Gastrocnemius medialis (tissue), 4 donors: ENCODE measurements around the gene GARIN5A. TPM values are rescaled to one million over a fixed set of nuclear protein-coding genes. Genes with fewer than 3 reads are reported as not detected.

Source experiments
- ATAC-seq, 2 donors: fragments of 150-250 bp; one replicate each; pipeline ENCODE4 v1.9.1; 2016
- DNase-seq, 2 donors: peaks; one replicate each; pipeline ENCODE4 v3.0.0-alpha.2; 2019
- H3K27ac ChIP-seq, 4 donors: fragments of 200-600 bp; sonication (generic); 1 replicate in 1 of 4; 2 replicates in 3 of 4; pipeline ENCODE4 v1.5.1; 2016 to 2018; ENCODE audit warnings: mild to moderate bottlenecking in 2 of 4, moderate library complexity in 1 of 4
- H3K27me3 ChIP-seq, 3 donors: fragments of 200-600 bp; sonication (generic) in 2 of 3; 1 replicate in 1 of 3; 2 replicates in 2 of 3; pipeline versions ENCODE4 v1.5.1 to v1.6.0; 2016 to 2019; ENCODE audit warnings: mild to moderate bottlenecking in 1 of 3, moderate library complexity in 1 of 3
- H3K36me3 ChIP-seq, 2 donors: fragments of 200-600 bp; sonication (generic) in 1 of 2; one replicate each; pipeline ENCODE4 v1.5.1; 2017 to 2018
- H3K4me1 ChIP-seq, 2 donors: fragments of 200-600 bp; sonication (generic) in 1 of 2; one replicate each; pipeline ENCODE4 v1.5.1; 2016 to 2017; ENCODE audit warnings: mild to moderate bottlenecking in 2 of 2
- H3K4me3 ChIP-seq, 4 donors: fragments of 200-600 bp; sonication (generic) in 3 of 4; 1 replicate in 1 of 4; 2 replicates in 3 of 4; pipeline ENCODE4 v1.5.1; 2016 to 2019; ENCODE audit warnings: mild to moderate bottlenecking in 2 of 4
- H3K9me3 ChIP-seq, 3 donors: fragments of 200-600 bp; sonication (generic) in 2 of 3; 1 replicate in 1 of 3; 2 replicates in 2 of 3; pipeline ENCODE4 v1.5.1; 2016 to 2019
- POLR2A ChIP-seq, 2 donors: fragments of 450-650 bp; IDR thresholded peaks; one replicate each; pipeline ENCODE4 v1.6.1; 2017; ENCODE audit warnings: antibody characterized with exemption in 2 of 2, mild to moderate bottlenecking in 2 of 2, moderate library complexity in 2 of 2
- in situ Hi-C, 4 donors: fragments of 200-750 bp; cut with MboI; loops; one replicate each; pipeline versions ENCODE4 v1.15.0 to v1.8.0; 2017; ENCODE audit warnings: low sequenced_read_pairs in 4 of 4
- intact Hi-C: fragments of 100-400 bp; cut with DNase I; formaldehyde crosslinking; loops from one replicate; pipeline ENCODE4 v1.15.1; 2023; ENCODE audit warnings: low total_unique reads
- total RNA-seq, 4 donors: library from RNA; depleted of rRNA; stranded (reverse); fragments of >200 nt; gene quantifications; one replicate each; pipeline versions ENCODE4 v1.1.0 to v1.2.3, GENCODE V29; 2016
- TF ChIP-seq, protein P1 (sequence below), 5 experiments: fragments of 450-650 bp in 3 of 5; fragments of 200-600 bp in 2 of 5; sonication (generic) in 2 of 5; IDR thresholded peaks in 4 of 5; conservative IDR thresholded peaks in 1 of 5; 1 replicate in 4 of 5; 2 replicates in 1 of 5; pipeline ENCODE4 v1.5.1; 2016 to 2019; ENCODE audit warnings: antibody characterized with exemption in 5 of 5, mild to moderate bottlenecking in 3 of 5, moderate library complexity in 3 of 5

Gene GARIN5A
- total RNA-seq, 4 donors from 2014 or later = 1.2 to 11.0 (median 1.9) TPM; not detected in 1

DNA sequence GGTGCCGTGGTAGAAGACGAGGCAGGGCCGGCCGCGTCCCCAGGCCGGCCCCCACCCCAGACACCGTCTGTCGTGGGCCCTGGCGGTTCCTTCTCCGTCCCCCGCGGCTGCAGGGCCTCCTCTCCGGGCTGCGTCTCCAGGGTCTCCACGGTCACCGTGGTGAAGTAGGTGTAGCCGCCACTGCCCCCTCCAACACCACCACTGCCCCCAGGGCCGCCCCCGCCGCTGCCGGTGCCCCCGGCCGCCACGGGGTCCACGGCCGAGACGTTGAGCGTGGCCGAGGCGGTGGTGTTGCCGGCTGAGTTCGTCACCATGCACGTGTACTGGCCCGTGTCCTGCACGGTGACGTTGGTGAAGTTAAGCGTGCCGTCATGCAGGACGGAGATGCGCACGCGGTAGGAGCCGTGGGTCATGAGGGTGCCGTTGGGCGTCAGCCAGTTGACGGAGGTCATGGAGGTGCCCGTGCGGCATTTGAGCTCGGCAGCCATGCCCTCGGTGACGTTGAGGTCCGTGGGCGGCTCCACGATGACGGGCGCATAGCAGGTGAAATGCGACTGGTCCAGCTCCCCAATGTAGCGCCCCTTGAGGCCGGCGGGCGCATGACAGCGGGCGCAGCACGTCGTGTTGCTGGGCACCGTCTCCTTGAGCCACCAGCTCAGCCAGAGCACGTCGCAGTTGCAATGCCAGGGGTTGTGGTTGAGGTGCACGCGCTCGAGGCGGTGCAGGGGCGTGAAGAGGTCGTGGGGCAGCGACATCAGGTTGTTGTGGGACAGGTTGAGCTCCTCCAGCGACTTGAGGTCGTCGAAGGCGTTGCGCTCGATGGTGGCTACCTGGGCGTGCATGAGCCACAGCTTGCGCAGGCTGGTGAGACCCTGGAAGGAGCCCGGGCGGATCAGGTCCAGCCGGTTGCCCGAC lies 41.7 kb upstream of the GARIN5A start:
- no peaks in the 10 kb centered on the region for H3K36me3 ChIP-seq
- TF ChIP-seq POLR2A (IDR thresholded peaks at IDR 0.05) = no peak
- TF ChIP-seq, protein P1, sequence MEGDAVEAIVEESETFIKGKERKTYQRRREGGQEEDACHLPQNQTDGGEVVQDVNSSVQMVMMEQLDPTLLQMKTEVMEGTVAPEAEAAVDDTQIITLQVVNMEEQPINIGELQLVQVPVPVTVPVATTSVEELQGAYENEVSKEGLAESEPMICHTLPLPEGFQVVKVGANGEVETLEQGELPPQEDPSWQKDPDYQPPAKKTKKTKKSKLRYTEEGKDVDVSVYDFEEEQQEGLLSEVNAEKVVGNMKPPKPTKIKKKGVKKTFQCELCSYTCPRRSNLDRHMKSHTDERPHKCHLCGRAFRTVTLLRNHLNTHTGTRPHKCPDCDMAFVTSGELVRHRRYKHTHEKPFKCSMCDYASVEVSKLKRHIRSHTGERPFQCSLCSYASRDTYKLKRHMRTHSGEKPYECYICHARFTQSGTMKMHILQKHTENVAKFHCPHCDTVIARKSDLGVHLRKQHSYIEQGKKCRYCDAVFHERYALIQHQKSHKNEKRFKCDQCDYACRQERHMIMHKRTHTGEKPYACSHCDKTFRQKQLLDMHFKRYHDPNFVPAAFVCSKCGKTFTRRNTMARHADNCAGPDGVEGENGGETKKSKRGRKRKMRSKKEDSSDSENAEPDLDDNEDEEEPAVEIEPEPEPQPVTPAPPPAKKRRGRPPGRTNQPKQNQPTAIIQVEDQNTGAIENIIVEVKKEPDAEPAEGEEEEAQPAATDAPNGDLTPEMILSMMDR (IDR thresholded peaks at IDR 0.05 in 4 of 5, conservative IDR thresholded peaks at IDR 0.05 in 1 of 5) = no peak
- H3K4me1 ChIP-seq = no peaks in the 10 kb centered on the region
- ATAC-seq (no peak), DNase-seq (no peak)
- H3K9me3 ChIP-seq = no peaks in the 10 kb centered on the region
- intact Hi-C loops (loop anchor here (10.0 kb wide), 1 partner anchor 286 kb away; no protein-coding TSS in a partner anchor), in situ Hi-C loops (no loop called here)
- peaks cover 0 to 8% (median 4%) of the 10 kb centered on the region in 3 donors for H3K27me3 ChIP-seq
- no peak overlapping the region for H3K4me3 ChIP-seq
- H3K27ac ChIP-seq = no peak overlapping the region

DNA sequence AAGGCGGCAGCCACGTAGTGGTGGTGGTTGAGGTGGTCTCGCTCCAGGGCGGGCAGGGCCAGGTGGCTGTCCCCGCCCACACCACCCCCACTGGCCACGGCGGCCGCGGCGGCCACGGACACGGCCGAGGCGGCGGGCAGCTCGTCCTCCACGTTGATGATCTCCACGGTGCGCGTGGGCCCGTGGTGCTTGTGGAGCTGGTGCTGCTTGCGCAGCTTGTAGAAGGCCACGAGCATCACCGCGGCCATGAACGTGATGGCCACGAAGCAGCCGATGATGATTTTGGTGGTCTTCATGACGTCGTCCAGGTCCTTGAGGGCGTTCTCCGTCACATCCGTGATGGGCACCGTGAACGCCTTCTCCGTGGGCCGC lies 41.0 kb upstream of the GARIN5A start:
- no peaks in the 10 kb centered on the region for H3K9me3 ChIP-seq
- no peaks in the 10 kb centered on the region for H3K4me1 ChIP-seq
- no peak overlapping the region for H3K27ac ChIP-seq
- intact Hi-C loops (loop anchor here (10.0 kb wide), 1 partner anchor 287 kb away; no protein-coding TSS in a partner anchor), in situ Hi-C loops (no loop called here)
- no peak for ATAC-seq
- no peak for DNase-seq
- H3K4me3 ChIP-seq = no peak overlapping the region
- H3K27me3 ChIP-seq = peaks cover 0 to 8% (median 4%) of the 10 kb centered on the region in 3 donors
- H3K36me3 ChIP-seq = no peaks in the 10 kb centered on the region
- no peak for TF ChIP-seq POLR2A (IDR thresholded peaks at IDR 0.05)

DNA sequence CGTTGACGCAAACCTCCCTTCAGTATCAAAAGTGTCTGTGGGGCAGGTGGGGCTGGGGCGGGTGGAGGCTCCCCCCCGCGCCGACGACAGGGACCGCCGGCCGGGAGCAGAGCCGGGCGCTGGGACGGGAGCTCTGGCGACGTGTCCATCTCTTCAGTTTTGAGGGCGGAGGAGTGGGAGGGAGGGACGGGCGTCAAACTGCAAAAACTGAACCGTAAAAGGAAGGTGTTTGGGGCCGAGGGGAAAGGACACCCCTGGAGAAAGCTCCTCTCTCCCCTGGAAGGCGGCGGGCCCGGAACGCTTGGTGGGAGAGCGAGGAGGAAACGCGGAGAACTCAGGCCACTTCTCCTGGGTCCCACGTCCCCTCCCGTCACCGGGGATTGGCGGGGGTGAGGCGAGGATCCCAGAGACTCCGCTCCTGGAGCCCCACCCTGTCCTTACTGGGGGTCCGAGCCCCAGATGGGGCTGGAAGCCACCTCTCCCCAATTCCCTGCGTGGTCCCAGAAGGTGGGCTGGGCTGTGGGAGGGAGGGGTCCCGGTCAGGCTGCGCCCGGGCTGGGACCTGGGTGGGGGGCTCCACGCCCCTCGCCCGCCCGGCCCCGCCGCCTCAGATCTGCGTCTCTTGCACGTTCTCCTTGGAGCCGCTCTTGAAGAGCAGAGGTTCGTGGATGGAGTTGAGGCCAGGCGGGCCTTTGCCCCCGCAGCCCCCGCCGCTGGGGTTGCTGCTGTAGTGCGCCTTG lies 40.5 kb upstream of the GARIN5A start:
- H3K36me3 ChIP-seq = no peaks in the 10 kb centered on the region
- intact Hi-C loops (loop anchor here (10.0 kb wide), 1 partner anchor 288 kb away; no protein-coding TSS in a partner anchor), in situ Hi-C loops (no loop called here)
- DNase-seq (no peak), ATAC-seq (no peak)
- no peaks in the 10 kb centered on the region for H3K4me1 ChIP-seq
- no peaks in the 10 kb centered on the region for H3K9me3 ChIP-seq
- H3K27ac ChIP-seq = no peak overlapping the region
- H3K4me3 ChIP-seq = no peak overlapping the region
- peaks cover 0 to 8% (median 4%) of the 10 kb centered on the region in 3 donors for H3K27me3 ChIP-seq
- TF ChIP-seq, protein P1 (IDR thresholded peaks at IDR 0.05 in 4 of 5, conservative IDR thresholded peaks at IDR 0.05 in 1 of 5) = no peak
- TF ChIP-seq POLR2A (IDR thresholded peaks at IDR 0.05) = no peak

DNA sequence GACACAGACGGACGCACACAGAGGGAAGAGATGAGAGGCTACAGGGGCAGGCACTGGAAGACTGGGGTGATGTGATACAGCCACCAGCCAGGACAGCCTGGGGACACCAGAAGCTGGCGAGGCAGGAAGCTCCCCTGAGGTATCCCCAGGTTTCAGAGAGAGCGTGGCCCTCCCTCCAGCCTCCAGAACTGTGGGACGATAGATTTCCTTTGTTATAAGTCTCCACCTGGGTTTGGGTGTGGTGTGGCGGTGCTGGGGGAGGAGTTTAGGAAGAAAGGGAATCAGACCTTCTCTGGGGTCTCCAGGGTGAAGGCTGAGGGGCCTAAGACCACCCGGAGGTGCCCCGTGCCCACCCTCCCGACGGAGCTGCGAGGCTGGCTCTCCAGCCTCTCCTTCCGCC lies 39.8 kb upstream of the GARIN5A start:
- Histone ChIP-seq H3K9me3 (no peaks in the 10 kb centered on the region), H3K4me3 (no peak overlapping the region), H3K4me1 (no peaks in the 10 kb centered on the region), H3K36me3 (no peaks in the 10 kb centered on the region), H3K27ac (no peak overlapping the region), H3K27me3 (peaks cover 0 to 8% (median 4%) of the 10 kb centered on the region in 3 donors)
- in situ Hi-C loops = no loop called here
- ATAC-seq (no peak), DNase-seq (no peak)
- TF ChIP-seq, protein P1 (IDR thresholded peaks at IDR 0.05 in 4 of 5, conservative IDR thresholded peaks at IDR 0.05 in 1 of 5) = no peak
- no peak for TF ChIP-seq POLR2A (IDR thresholded peaks at IDR 0.05)
- intact Hi-C loops = loop anchor here (10.0 kb wide), 1 partner anchor 288 kb away; no protein-coding TSS in a partner anchor

DNA sequence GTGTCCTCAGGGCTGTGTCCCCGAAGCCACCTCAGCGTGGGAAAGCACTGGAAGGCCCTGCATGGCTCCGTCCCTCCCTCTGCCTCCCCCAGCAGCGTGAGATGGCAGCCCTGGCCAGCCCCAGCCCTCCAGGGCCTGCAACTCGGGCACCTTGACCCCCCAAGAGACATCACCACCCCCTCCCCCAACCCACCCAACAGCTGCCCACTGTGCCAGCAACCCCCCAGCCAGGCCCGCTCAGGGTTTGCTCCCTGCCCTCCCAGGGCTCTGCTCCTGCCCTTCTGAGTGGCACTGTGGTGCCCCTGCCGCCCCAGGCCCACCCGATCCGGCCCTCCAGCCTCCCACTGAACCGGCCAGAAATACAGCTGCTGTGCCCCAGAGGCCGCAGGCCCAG lies 38.5 kb upstream of the GARIN5A start:
- H3K27me3 ChIP-seq = peaks cover 0 to 8% (median 4%) of the 10 kb centered on the region in 3 donors
- no peak for DNase-seq
- ATAC-seq = no peak
- intact Hi-C loops (loop anchor here (10.0 kb wide), 1 partner anchor 290 kb away; no protein-coding TSS in a partner anchor), in situ Hi-C loops (no loop called here)
- H3K36me3 ChIP-seq = no peaks in the 10 kb centered on the region
- no peak overlapping the region for H3K4me3 ChIP-seq
- H3K27ac ChIP-seq = no peak overlapping the region
- TF ChIP-seq, protein P1 (IDR thresholded peaks at IDR 0.05 in 4 of 5, conservative IDR thresholded peaks at IDR 0.05 in 1 of 5) = no peak
- TF ChIP-seq POLR2A (IDR thresholded peaks at IDR 0.05) = no peak
- no peaks in the 10 kb centered on the region for H3K9me3 ChIP-seq
- H3K4me1 ChIP-seq = peaks cover 4 to 5% of the 10 kb centered on the region in 2 donors
